ENCODE data around the gene CASZ1.

The CASZ1 gene

DNA sequence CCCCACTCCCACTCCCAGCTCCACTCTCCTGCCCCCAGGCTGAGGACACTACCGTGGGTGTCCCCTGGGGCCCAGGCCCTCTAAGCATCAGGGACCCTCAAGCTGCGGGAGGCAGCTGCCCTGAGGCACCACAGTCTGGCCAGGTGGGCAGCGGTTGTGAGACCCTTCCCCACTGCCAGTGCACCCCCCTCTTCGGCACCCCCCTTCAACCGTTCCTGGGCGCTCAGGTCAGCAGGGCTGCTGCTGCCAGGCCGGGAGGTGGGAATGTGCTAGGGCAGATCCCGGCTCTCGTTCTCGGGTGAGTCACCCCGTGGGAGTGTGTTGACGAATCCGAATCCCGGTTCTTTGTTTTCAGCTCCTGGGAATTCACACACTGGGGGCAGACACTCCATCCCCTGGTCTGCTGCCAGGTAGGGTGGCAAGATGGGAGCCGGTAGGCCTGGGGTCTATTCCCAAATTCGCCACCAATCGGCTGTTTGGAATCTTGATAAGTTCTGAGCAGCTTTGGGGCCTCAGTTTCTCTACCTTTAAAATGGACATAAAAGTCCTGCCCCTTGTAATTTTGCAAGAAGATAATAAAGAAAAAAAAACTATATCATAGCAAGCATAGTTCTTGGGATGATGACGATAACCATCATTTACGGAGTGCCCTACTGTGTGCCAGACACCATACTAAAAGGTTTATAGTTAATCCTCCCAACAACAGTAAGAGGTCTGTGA, 28.5 kb upstream of the CASZ1 start:
- no peak for DNase-seq

DNA sequence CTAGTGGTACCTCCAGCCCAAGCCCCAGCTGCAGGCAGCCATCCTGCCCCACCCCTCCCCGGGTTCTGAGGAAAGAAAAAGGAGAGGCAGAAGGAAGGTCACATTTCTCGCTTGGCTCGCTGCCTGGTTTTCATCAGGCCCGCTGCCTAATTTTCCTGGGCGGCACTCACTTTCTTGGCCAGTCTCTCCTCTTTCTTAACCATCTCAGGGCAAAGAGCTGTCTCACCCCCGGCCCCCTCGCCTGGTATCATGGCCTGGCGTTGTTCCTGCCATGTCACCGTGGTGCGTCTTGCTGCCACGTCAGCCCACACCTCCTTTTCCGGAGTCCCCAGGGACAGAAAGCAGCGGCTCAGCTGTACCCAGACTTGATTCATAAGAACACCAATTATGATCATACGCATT, 26.6 kb upstream of the CASZ1 start:
- DNase-seq: no peak

GRCh38 chr1:10821388-10821787, 24.9 kb upstream of the CASZ1 start:
- no peak for DNase-seq

- no peak for DNase-seq
Observed at GRCh38 chr1:10820422-10820821, 24.0 kb upstream of the CASZ1 start.

DNA sequence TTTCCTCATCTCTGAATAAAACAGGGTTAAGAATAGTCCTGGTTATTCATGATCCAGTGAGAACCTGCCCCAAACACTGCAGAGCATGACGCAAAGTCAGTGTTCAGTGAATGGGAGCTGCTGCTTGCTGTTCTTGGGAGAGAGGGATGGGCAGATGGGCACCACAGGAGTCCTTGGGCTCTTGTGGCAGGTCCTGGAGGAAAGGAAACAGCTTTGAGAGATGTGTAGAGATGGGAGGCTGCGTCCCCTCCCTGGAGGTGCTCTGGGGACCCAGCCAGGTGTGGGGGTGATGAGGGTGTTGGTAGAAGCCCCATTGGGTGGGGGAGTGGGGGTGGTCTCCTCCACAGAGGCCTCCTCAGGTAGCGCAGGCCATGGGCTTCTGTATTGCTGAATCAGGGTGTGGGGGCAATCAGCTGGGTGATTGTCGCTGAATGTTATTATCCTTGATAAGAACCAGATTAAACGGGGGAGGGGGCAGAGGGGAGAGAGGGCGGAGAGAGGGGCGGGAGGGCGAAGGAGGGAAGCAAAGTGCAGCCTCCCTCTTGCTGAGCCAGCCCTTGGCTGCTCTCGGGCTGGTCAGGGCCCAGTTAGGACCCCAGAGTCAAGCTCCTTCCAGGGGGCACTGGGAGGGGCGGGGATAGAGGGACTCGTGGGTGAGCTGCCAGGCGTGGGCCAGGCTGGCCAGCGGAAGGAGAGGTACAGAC, 22.9 kb upstream of the CASZ1 start:
- peak; percentile 36 for DNase-seq

- peak; percentile 24 for DNase-seq
Observed at GRCh38 chr1:10818262-10819197, 22.1 kb upstream of the CASZ1 start.

- DNase-seq: no peak
Observed at GRCh38 chr1:10816743-10817369, 20.4 kb upstream of the CASZ1 start.

GRCh38 chr1:10816233-10816632, 19.8 kb upstream of the CASZ1 start:
- no peak for DNase-seq

DNA sequence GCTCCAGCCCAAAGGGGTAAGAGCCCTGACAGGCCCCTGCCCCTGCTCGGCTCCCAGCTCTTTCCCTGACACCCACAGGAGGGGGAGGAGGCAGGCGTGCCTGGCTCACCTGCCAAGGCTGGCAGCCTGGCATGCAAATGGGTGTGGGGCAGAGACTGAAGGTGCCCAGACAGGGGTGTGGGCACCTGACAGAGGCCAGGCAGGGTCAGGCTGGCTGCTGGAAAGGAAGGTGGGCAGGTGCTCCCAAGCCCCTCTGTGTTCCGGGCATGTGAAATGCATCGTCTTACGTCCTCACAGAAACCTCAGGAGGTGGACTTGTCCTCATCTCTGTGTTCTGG, 19.4 kb upstream of the CASZ1 start:
- DNase-seq: no peak

GRCh38 chr1:10814976-10815857, 18.8 kb upstream of the CASZ1 start:
- no peak for DNase-seq

- no peak for DNase-seq
Observed at GRCh38 chr1:10814312-10814711, 17.9 kb upstream of the CASZ1 start.

- DNase-seq: no peak
Observed at GRCh38 chr1:10813799-10814198, 17.4 kb upstream of the CASZ1 start.

DNA sequence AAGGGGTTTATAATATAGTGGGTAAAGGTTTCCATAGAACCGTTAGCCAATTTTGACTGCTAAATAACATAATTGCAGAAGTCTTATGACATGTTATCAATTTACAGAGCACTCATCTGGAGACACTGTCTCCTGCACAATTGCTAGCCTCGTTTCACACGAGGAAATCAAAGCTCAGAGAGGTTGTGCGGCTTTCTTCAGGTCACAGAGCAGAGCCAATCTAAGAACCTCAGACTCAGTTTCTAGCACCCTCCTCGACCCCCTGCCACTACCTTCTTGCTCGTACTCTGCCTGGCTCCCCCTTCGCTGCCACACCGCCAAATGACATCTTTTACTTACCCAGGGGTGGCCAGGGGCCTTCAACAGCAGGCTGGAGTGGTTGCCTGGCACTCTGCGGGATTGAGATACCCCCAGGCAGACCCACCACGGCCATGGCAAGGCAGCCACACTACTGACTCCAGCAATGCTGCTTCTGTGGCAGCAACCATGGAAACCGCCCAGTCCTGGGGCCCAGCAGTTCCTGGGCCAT, 16.0 kb upstream of the CASZ1 start:
- no peak for DNase-seq

GRCh38 chr1:10808441-10808840, 12.0 kb upstream of the CASZ1 start:
- DNase-seq: no peak

GRCh38 chr1:10806966-10807365, 10.5 kb upstream of the CASZ1 start:
- no peak for DNase-seq

DNA sequence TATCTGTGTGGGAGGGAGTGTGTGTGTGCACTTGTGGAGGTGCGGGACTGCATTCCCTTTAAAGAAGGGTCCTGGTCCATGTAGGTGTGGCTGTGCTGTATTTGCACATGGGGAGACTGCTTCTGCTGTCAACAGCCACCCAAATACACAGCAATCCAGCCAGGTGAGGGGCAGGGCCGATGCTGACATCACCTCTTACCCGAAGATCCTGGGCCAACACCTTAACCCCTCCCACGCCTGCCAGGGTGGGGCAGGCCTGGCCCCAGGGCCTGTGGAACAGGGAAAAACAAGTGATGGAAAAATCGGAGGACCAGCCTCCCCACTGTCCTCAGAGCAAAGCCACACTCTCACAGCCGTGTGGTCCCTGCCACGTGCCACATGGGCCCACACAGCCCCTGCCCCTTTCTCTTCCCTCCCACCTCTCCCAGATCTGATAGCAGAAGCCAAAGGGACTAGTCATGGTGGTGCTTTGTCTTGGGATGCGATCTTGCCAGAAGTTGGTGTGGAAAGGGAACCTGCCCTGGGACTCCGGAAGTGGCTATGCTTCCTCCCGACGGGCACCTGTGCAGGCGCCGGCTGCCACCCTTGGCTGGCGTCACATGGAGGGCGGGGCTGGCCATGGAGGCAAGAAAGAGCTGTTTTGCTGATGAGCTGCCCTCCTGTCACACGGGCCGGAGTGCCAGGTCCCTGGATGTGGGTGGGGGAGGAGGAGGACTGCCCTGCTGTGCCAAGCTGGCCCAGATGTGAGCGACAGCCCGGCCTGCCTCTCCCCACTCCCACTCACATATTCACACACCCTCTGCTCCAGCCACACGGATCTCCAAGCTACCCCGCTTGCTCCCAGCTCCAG, 7.8 kb upstream of the CASZ1 start:
- DNase-seq: peak; percentile 20

DNA sequence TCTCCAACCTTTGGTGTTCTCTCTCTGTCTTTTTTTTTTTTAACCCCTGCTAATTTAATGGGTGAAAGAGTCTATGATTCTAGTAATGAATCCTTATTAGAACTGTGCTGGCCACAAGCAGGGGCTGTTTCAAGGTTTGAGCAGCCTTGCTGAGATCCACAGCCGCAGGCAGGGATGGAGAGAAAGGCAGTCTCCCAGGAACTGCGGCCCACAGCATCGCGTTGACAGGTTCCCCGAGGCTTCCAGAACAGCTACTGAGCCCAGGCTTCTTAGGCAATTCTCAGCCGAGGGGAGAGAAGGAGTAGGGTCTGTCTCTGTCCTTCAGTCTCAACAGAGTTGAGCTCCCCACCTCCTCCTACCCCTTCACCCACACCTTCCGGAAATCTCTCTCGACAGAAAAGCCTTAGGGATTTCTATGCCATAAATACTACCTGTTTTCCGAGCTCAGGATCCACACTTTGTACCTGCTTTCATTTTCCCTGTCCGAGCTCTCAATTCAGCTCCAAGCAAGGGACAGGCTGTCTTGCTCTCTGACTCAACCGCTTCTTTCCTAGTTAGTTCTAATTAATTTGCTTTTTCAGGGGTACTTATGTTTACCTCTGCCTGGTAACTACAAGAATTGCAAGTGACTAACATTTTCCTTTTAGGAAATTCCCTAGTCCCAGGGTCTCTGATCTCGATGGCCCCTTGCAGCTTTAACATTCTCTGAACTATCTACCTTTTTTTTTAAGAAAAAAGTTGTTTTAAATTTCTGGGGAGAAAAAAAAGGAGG, 6.7 kb upstream of the CASZ1 start:
- no peak for DNase-seq

DNA sequence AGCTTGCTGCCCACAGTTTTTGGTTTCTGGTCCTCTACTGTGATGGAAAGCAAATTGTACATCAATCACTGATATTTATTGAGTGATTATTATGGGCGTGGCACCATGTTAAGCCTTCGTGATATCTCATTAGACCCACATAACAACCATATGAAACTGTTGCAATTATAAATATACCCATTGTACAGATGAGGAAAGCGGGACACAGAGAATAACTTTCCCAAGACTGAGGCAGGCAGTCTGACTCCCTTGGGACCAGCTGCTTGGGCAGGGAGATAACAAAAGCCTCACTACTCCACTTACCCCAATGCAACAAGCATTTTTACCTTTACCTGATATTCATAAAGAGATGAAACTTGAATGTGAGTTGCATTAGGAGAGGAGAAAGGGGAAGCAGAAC, 4.3 kb upstream of the CASZ1 start:
- DNase-seq: no peak

DNA sequence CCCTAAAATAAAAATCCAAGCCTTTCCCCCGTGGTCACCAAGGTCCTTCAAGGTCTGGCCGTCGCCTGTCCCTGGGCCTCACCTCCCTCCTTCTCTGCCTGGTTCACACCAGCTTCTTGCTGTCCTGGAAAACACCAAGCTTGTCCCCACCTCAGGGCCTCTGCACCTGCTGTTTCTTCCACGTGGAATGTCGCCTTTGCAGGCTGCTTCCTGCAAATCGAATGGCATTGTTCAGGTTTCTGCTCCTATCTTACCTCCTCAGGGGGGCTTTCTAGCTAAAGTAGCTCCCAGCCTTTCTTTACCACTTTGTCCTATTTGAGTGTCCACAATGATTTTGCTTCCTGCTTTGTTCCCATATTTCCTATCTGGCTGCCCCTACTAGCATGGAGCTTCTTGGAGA, 3.3 kb upstream of the CASZ1 start:
- no peak for DNase-seq

Measured in NCI-H345 (cell line).